HG03135 (cell line): ENCODE data around the gene RPL37A.
A peak's percentile ranks its signal among the peaks of the same experiment; 100 is the strongest.

Experiments
- ATAC-seq: cut with Tn5 transposase; IDR thresholded peaks from one replicate; pipeline ENCODE4 v1.9.1; 2021; ENCODE audit warnings: mild to moderate bottlenecking, moderate library complexity; ENCODE audit not compliant: unreplicated experiment

The RPL37A gene

GRCh38 chr2:216486708-216487107 lies 11.9 kb upstream of the RPL37A start:
- ATAC-seq, result no peak

- no peak for ATAC-seq
Observed at GRCh38 chr2:216490061-216490460, 8.6 kb upstream of the RPL37A start.

GRCh38 chr2:216491793-216492596 lies 6.6 kb upstream of the RPL37A start:
- peak; percentile 70 for ATAC-seq

- no peak for ATAC-seq
Observed at GRCh38 chr2:216492597-216493333, 5.9 kb upstream of the RPL37A start.

- ATAC-seq, result no peak
Observed at GRCh38 chr2:216493334-216493685, 5.3 kb upstream of the RPL37A start.

- ATAC-seq, result no peak
Observed at GRCh38 chr2:216495656-216496055, 3.0 kb upstream of the RPL37A start.

GRCh38 chr2:216497382-216498069 lies 1.1 kb upstream of the RPL37A start:
- no peak for ATAC-seq

- no peak for ATAC-seq
Observed at GRCh38 chr2:216498070-216498378, 620 bp upstream of the RPL37A start.

- no peak for ATAC-seq
Observed at GRCh38 chr2:216499641-216500218, 1.1 kb downstream of the RPL37A start.

GRCh38 chr2:216500572-216500971 lies 1.9 kb downstream of the RPL37A start:
- no peak for ATAC-seq

- no peak for ATAC-seq
Observed at GRCh38 chr2:216501854-216502253, 3.2 kb downstream of the RPL37A start.

GRCh38 chr2:216502381-216503158 lies 3.9 kb downstream of the RPL37A start:
- ATAC-seq, result no peak

GRCh38 chr2:216503159-216503629 lies 4.5 kb downstream of the RPL37A start:
- ATAC-seq, result no peak

GRCh38 chr2:216503697-216504375 lies 5.2 kb downstream of the RPL37A start:
- ATAC-seq, result no peak

- no peak for ATAC-seq
Observed at GRCh38 chr2:216504376-216504762, 5.7 kb downstream of the RPL37A start.

- no peak for ATAC-seq
Observed at GRCh38 chr2:216505133-216506106, 6.8 kb downstream of the RPL37A start.

- no peak for ATAC-seq
Observed at GRCh38 chr2:216507220-216508160, 8.8 kb downstream of the RPL37A start.

- ATAC-seq, result no peak
Observed at GRCh38 chr2:216508229-216508628, 9.6 kb downstream of the RPL37A start.
